KBM-7 (cell line): Measurements from ENCODE around the gene CCDC38.

ENCODE experiments used
- DNase-seq: peaks from one replicate; pipeline ENCODE4 v3.0.0-alpha.2; 2015
- in situ Hi-C: fragments of 300-500 bp; cut with MboI; formaldehyde crosslinking; loops from 2 replicates; pipeline ENCODE4 v1.14.3; 2020; ENCODE audit warnings: low sequenced_read_pairs, low pct_unique_long_range_greater_than_20kb, mixed read lengths

Gene CCDC38

DNA sequence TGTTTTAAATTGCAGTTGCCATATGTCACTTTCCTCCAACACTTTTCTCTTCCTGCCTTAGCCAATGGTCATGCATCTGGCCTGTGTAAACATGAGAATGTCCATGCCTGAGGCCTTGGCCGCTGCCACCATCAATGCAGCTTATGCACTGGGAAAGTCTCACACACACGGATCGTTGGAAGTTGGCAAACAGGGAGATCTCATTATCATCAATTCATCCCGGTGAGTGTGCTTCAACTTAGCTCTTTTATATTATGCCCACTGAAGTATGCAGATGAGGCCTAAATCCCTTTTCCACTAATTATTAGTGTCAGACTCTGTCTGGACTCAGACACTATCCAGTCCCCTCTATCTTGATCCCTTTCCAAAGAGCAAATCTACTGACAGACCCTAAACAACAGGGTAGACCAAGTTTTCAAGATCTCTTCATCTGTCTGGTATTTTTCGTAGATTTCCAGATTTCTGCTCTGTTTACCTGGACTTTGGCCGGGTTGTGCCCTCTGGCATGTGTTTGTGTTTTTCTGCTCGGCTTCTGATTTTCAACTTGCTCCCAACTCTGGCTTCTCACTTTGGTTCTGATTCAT lies 24.0 kb upstream of the CCDC38 start:
- in situ Hi-C loops = no loop called here

DNA sequence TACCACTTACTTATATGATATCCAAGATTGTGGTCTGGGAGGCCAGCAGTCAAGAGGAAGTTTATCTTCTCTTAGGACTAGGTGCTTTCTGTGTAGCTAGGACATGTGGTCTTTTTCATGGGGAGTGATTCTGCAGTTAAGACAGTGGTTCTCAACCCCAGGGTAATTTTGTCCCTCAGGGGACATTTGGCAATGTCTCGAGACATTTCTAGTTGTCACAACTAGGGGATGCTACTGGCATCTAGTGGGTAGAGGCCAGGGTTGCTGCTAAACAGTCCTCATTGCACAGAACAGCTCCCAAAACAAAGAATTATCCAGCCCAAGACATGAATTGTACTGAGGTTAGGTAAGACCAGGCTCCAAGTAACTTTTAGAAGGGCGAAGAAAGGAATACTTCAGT lies 20.7 kb upstream of the CCDC38 start:
- DNase-seq = peak; percentile 39
- in situ Hi-C loops = no loop called here

More for the DNA sequence above, 24.0 kb upstream of the CCDC38 start:
- DNase-seq = no peak

DNA sequence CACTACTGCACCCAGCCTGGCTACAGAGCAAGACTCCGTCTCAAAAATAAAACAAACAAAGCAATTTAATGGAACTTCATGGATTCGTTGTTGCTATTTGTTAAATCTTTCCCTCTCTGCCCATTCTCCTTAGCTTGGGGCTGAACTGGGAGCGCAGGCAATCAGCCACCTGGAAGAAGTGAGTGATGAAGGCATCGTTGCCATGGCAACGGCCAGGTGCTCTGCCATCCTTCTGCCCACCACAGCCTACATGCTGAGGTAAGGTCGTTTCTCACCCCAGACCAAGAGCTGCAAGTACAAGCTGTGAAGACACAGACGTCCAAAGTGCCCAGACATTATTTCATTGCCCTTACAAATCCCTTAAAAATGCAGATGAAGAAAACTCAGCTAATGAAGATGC lies 19.8 kb upstream of the CCDC38 start:
- DNase-seq = no peak
- in situ Hi-C loops = no loop called here

DNA sequence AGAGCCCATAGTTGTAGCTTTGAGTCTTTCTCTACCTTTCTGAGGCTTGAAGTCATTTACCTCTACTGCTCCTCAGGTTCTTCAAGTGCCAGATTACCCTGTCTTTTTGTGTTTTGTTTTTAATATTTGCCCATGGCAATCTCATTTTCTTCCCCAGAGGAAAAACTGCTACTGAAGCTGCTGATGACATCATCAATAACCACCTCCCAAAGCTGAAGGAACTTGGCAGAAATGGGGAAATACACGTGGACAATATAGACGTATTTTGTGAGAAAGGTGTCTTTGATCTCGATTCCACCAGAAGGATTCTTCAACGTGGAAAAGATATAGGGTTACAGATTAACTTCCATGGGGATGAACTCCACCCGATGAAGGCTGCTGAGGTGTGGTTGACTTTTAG lies 17.8 kb upstream of the CCDC38 start:
- in situ Hi-C loops = no loop called here
- DNase-seq = no peak

DNA sequence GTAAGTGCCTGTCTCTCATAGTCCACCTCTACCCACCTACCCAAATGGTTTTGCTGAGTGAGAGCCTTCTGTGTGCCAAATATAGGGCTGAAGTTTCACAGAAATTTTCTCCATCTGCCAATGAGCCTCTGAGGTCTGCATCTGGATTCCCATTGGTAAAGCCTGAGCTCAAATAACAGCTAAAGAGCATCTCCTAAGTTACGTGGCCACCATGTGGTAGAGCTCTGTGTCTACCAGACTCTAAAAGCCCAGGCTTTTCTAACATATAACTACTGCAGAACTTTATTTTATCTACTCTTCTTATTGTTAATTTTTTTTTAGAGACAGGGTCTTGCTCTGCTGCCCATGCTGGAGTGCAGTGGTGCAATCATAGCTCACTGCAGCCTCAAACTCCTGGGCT lies 16.7 kb upstream of the CCDC38 start:
- in situ Hi-C loops = no loop called here
- DNase-seq = peak; percentile 21

DNA sequence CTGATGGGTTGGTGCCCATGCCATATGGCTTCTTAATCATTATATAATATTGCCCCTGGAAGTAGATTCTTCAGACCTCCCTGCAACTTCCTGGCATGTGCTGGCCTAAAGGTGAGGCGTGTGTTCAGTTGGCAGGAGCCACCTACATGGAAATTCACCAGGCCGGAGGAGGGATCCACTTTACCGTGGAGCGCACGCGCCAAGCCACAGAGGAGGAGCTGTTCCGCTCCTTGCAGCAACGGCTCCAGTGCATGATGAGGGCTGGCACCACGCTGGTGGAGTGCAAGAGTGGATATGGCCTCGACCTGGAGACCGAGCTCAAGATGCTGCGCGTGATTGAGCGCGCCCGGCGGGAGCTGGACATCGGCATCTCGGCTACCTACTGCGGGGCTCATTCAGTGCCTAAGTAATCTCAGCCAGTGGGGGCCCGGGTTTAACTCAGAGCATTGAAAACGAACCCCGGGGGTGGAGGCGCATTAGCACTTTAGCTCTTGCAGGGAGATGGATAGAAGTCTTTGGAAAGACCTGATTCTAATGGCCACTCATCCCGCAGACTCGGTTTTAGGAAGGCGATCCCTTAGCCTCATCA lies 14.2 kb upstream of the CCDC38 start:
- no peak for DNase-seq
- in situ Hi-C loops = no loop called here

DNA sequence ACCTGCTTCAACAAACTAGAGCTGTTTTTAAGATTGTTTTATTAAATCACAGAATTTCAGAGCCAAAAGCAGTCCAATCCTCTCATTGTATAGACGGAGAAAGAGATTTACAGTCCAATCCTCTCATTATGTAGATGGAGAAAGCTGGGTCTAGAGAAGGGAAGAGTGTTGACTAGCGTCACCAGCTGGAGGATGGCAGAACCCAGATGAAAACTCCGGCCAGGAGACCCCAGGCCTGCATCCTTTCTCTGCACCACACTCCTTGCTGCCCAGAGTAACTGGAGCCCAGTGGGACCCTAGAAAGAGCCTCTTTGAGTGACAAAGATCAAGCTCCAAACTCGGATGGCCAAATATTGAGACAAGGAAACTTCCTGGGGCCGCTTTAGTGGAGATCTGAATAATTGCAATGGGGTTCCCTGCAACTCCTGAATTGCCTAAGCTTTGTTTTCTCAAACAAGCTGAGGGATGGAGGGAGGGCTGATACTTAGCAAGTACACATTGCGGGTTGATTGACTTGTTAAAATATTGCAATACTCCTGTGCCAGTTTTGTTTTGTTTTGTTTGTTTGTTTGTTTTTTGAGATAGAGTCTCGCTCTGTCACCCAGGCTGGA lies 13.2 kb upstream of the CCDC38 start:
- DNase-seq = no peak
- in situ Hi-C loops = no loop called here

DNA sequence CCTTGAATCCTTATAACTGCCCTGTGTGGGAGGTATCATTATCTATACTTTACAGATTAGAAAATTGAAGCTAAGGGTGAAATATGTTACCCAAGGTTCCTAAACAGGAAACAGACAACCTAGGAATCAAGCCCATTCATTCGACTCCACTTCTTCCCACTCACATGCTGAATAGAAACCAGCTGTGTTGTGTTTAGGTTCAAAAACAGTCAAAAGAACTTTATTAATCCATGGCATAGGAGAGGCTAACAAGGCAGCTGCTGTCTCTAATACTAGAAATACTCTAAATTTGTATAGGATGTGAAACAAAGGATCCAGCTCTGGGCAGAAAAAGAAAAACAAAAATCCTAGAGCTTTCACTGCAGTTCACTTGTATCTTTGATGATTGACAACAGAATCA lies 10.6 kb upstream of the CCDC38 start:
- in situ Hi-C loops = no loop called here
- DNase-seq = no peak

DNA sequence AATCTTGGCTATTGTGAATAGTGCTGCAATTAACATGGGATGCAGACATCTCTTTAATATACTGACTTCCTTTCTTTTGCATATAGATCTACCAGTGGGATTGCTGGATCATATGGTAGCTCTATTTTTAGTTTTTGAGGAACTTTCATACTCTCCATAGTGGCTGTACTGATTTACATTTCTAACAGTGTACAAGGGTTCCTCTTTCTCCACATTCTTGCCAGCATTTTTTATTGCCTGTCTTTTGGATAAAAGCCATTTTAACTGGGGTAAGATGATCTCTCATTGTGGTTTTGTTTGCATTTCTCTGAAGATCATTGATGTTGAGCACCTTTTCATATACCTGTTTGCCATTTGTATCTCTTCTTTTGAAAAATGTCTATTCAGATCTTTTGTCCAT lies 9.1 kb upstream of the CCDC38 start:
- peak; percentile 72 for DNase-seq
- in situ Hi-C loops = no loop called here

DNA sequence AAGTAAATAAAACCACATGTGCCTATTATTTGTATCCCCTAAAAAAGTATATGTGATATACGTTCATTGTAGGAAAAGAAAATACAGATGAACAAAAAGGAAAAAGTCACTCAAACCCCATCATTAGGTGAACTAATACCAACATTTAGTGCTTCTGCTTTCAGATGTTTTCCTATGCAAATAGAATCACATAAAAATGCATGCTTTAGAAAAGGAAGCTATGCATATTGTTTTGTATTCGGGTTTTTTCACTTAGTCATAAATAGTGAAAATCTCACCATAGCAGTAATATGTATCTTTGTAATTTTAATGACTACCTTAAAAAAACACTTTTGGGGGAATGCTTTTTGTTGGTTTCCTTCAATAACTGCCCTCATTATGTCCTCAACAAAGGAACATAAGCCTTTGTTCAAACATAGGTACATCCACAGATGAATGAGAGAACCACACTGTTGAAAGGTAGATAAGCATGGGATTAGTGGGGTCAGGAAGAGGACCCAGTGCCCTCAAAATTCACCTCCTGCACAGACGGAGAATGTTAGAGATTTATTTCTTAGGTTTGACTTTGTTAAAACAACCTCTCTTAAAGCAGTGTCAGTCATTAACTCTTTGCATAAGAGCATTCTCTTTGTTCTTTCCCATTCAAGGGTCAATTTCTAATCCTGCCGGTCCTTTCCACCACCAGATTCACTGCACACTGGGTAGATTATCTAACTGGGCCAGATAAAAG lies 7.2 kb upstream of the CCDC38 start:
- in situ Hi-C loops = no loop called here

DNA sequence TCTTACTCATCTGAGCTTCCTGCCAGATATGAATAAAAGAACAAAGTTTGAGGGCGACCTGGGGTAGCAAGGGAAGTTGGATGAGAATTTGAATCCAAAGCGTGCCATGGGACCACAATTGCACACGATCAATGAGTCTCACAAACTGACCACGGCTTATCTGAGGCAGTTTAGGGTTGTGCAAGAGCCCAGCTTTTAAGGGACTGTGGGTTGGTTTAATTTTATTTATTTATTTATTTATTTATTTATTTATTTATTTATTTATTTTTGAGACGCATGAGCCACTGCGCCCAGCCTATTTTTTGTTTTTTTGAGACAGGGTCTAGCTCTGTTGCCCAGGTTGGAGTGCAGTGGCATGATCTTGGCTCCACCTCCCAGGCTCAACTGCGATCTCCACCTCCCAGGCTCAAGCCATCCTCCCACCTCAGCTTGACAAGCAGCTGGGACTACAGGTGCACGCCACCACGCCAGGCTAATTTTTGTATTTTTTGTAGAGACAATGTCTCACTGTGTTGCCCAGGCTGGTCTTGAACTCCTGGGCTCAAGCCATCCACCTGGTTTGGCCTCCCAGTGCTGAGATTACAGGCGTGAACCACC lies 1.8 kb upstream of the CCDC38 start:
- in situ Hi-C loops = no loop called here

More for the DNA sequence above, 7.2 kb upstream of the CCDC38 start:
- no peak for DNase-seq

DNA sequence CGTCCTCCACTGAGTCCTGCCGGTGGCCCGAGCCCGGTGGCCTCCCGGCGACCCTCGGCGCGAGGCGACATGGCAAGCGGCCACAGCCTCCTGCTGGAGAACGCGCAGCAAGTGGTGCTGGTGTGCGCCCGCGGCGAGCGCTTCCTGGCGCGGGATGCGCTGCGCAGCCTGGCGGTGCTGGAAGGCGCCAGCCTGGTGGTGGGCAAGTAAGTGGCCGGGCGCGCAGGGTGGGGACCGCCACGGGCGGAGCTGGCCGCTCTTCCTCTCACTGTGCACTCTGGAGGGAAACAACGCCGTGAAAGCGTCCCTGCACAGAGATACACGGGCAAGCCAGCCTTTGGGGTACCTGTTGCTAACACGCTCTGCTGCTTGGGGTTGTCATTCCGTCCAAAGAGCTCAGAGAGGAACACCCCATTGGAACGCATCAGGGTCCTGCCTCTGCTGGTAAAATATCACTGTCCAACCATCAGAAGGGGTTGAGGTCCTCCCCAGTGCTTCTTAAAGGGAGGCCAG lies 972 bp upstream of the CCDC38 start, which contains the start of gene AMDHD1:
AMDHD1 (plus strand) TSS at position 2 of the 513 bp plus-strand sequence; CDS start at position 70, 68 bp downstream.
- DNase-seq = peak; percentile 67
- in situ Hi-C loops = no loop called here

More for the DNA sequence above, 1.8 kb upstream of the CCDC38 start:
- no peak for DNase-seq

DNA sequence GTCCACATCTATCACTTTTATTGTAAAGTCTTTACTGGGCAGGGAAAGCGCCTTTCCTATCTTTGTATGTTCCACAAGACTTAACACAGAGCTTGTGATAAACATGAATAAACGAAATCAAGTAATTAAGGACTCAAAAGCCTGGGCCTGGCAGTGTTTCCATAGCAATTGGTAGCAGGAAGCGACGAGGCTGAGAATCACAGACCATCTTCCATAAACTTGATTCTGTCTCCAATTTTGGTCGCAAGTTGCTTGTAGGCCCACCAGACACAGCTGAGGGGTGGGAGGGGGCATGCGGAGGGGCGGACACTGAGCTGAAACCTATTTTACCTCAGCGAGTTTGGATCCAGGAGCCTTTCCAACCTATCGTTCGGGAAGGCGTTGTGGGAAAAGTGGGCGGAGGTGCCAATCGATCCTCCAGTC lies 302 bp downstream of the CCDC38 start:
- no peak for DNase-seq
- in situ Hi-C loops = no loop called here

DNA sequence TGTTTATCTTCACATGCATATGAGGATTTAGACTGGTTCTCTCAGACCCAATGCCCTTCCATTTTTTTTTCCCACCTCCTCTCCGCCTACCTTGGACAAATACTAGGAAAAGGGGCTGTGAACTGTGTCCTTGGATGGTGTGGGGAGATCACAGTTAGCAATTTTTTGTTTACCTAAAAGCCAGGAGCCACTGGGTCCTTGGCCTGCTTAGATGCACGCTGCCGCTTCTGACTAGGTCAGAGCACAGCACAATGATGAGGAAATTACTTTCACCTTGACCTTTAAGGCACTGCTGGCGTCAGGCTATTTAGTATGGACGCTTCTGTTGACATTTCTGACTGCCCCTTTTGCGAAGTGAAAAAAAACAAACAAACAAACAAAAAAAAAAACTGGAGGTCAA lies 1.9 kb downstream of the CCDC38 start:
- no peak for DNase-seq
- in situ Hi-C loops = no loop called here

DNA sequence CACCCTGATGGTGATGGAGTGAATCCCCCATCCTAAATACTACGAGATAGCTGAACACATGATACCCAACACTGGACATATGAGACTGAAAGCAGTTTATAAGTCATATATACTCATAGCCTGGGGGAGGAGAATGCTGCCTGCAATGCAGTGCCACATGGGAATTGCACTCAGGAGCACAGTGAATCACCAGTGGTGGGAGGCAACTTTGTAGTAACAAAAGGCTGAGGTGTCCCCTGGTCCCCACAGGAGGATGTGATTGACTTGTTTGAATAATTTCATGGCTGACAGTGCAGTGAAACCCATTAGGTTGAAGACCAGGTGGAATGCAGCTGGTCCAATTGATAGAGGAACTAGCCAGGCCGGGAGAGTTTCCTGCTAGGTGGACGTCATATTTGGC lies 20.2 kb downstream of the CCDC38 start:
- in situ Hi-C loops = no loop called here
- DNase-seq = no peak

DNA sequence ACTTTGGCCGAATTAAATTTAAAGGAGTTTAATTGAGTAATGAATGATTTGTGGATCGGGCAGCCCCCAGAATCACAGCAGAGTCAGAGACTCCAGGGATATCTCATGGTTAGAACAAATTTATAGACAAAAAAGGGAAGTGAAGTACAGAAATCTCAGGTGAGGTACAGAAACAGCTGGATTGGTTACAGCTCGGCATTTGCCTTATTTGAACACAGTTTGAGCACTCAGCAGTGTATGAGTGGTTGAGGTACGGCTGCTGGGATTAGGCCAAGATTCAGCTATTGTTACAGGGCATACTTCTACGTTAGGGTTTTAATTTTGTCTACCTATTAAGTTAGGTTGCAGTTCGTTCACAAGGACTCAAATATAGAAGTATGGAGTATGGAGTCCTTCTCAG lies 23.3 kb downstream of the CCDC38 start:
- DNase-seq = no peak
- in situ Hi-C loops = no loop called here

DNA sequence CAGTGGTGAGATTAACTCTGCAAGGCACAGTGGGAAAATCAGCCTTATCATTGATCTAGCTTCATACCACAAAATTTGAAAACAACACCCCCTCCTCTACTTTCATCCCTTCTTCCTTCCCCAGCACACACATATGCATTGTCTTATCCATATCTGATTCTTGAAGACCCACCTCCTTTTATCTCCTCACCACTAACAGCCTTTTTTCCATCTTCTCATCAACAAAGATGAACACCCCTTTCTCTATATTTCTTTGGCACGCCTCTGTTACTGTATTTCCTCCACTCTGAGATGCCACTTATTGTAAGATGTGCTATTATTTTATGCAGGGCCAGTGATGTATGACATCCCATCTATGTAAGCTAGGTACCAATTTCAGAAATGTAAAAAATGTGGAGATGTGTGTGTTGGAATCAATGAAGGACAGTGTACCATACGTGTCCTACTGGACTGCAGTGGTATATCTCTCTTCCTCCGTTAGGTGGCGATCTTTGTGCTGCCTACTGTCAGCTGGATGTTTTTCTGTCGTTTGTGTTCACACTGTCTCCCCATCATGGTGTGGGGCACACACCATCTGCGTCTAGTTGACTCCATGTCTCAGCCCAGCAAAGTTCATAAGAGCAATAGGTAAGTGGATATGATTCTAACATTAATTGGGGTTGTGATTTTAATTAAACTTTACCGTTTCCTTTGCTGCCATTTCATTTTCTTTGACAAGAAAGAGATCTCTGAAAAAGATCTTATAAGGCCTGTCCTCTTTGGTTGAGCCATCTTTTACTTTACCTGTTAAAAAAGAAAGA lies 24.0 kb downstream of the CCDC38 start:
- DNase-seq = peak; percentile 56
- in situ Hi-C loops = no loop called here

DNA sequence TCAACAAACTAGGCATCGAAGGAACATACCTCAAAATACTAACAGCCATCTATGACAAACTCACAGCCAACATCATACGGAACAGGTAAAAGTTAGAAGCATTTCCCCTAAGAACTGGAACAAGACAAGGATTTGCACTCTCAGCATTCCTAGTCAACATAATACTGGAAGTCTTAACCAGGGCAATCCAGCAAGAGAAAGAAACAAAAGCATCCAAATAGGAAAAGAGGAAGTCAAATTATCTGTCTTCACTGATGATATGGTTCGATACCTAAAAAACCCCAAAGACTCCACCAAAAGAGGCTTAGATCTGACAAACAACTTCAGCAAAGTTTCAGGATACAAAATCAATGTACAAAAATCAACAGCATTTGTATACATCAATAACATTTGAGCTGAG lies 32.5 kb downstream of the CCDC38 start:
- in situ Hi-C loops = no loop called here
- no peak for DNase-seq

DNA sequence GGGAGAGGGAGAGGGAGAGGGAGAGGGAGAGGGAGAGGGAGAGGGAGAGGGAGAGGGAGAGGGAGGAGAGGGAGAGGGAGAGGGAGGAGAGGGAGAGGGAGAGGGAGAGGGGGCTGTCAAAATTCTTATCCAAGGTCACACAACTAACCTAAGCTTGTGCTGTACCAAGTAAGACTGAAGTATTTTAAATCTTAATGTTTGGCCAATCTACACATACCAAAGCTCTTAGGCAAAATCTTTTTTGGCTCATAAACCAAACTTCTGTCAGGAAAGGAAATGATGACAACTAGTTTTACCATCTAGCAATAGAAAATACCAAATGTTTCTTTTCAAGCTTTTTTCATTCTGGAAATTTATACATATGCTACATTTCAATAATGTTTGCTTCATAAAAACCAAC lies 33.8 kb downstream of the CCDC38 start:
- no peak for DNase-seq
- in situ Hi-C loops = no loop called here
